K562 (cell line): Measurements from ENCODE around the gene GLIS2. TPM values are rescaled to one million over a fixed set of nuclear protein-coding genes. Genes with fewer than 3 reads are reported as not detected.

ENCODE experiments used
- ATAC-seq: fragments of 200-7000 bp; cut with Tn5 transposase; 3 replicates; pipeline ENCODE4 v1.9.1; 2020; ENCODE audit warnings: moderate library complexity
- BruUV-seq: library from RNA; stranded (reverse); fragments of 400-500 nt; replicated peaks from 2 replicates; lab custom pipeline; 2021; lab: Mats Ljungman, UMichigan
- CTCF ChIA-PET: fragments of 300-600 bp; formaldehyde crosslinking; extraction: SDS; loops from one replicate; lab custom pipeline; 2021; ENCODE audit warnings: low intra/inter-chr PET ratio; lab: Yijun Ruan, JAX
- POLR2A ChIA-PET: fragments of 300-600, 350-650 bp; sonication (Branson Sonifier 250); formaldehyde crosslinking; extraction: SDS; loops from one replicate; lab custom pipeline; 2021; ENCODE audit warnings: antibody characterized with exemption, inconsistent platforms; lab: Yijun Ruan, JAX
- DNase-seq, 4 experiments: peaks; one replicate each; pipeline versions ENCODE4 v3.0.0 to v3.0.0-alpha.2; 2011 to 2018; ENCODE audit warnings: low spot score in 3 of 4, mixed read lengths in 3 of 4; ENCODE audit errors: extremely low read depth in 1 of 4
- FAIRE-seq: peaks from 2 replicates; lab custom pipeline; 2011; peaks lifted over from hg19 to GRCh38; lab: Jason Lieb, UNC
- H2AFZ ChIP-seq: 2 replicates; pipeline ENCODE4 v1.6.0; 2011; ENCODE audit warnings: low read depth, low read length, control low read depth, inconsistent platforms
- H3K27ac ChIP-seq: fragments of 200-600 bp; 3 replicates; pipeline ENCODE4 v1.8.0; 2011; ENCODE audit warnings: low read depth, mild to moderate bottlenecking, control low read depth, inconsistent platforms, low read length, moderate library complexity, mixed read lengths; ENCODE audit errors: extremely low read depth
- H3K27me3 ChIP-seq, 2 experiments: fragments of 300-600 bp in 1 of 2; 2 replicates in 1 of 2; 3 replicates in 1 of 2; pipeline versions ENCODE4 v1.6.0 to v1.8.0; 2011; ENCODE audit warnings: inconsistent platforms in 2 of 2, low read length in 2 of 2, mild to moderate bottlenecking in 1 of 2, mixed read lengths in 1 of 2, moderate library complexity in 1 of 2; ENCODE audit not compliant: control insufficient read depth in 2 of 2, insufficient read depth in 2 of 2
- H3K36me3 ChIP-seq: fragments of 300-600 bp; 3 replicates; pipeline ENCODE4 v1.8.0; 2011; ENCODE audit warnings: mild to moderate bottlenecking, low read length, inconsistent platforms; ENCODE audit not compliant: control insufficient read depth, insufficient read depth
- H3K4me1 ChIP-seq, 2 experiments: fragments of 200-600 bp in 1 of 2; replicated peaks in 1 of 2; 2 replicates in 1 of 2; 3 replicates in 1 of 2; pipeline versions ENCODE4 v1.5.1 to v1.8.0; 2011; ENCODE audit warnings: inconsistent platforms in 2 of 2, low read length in 2 of 2, mild to moderate bottlenecking in 1 of 2, mixed read lengths in 1 of 2, moderate library complexity in 1 of 2; ENCODE audit not compliant: control insufficient read depth in 2 of 2, insufficient read depth in 2 of 2
- H3K4me2 ChIP-seq: 2 replicates; pipeline ENCODE4 v1.6.1; 2011; ENCODE audit warnings: low read length, control low read depth, inconsistent platforms, mixed read lengths; ENCODE audit not compliant: insufficient read depth
- H3K4me3 ChIP-seq: fragments of 200-600 bp; sonication (generic), shearing (Covaris generic); 2 replicates; pipeline ENCODE4 v1.5.1; 2016; ENCODE audit warnings: control low read depth, inconsistent platforms
- H3K79me2 ChIP-seq: fragments of 200-600 bp; 3 replicates; pipeline ENCODE4 v1.8.0; 2011; ENCODE audit warnings: low read length, inconsistent platforms; ENCODE audit not compliant: control insufficient read depth, insufficient read depth
- H3K9ac ChIP-seq, 2 experiments: 2 replicates each; pipeline versions ENCODE4 v1.6.0 to v1.6.1; 2011; ENCODE audit warnings: low read depth in 2 of 2, low read length in 2 of 2, control low read depth in 1 of 2, inconsistent platforms in 1 of 2, mild to moderate bottlenecking in 1 of 2, mixed read lengths in 1 of 2; ENCODE audit not compliant: insufficient read depth in 1 of 2
- H3K9me1 ChIP-seq: one replicate; pipeline ENCODE4 v1.6.0; 2011; ENCODE audit warnings: inconsistent platforms, mild to moderate bottlenecking, low read length, moderate library complexity; ENCODE audit not compliant: control insufficient read depth, insufficient read depth
- H3K9me3 ChIP-seq: replicated peaks from 2 replicates; pipeline ENCODE4 v1.5.1; 2011; ENCODE audit warnings: low read depth, low read length, inconsistent platforms; ENCODE audit not compliant: control insufficient read depth, insufficient read depth
- H4K20me1 ChIP-seq: replicated peaks from 2 replicates; pipeline ENCODE4 v1.6.1; 2011; ENCODE audit warnings: low read length, inconsistent platforms, mixed read lengths; ENCODE audit not compliant: control insufficient read depth, insufficient read depth
- DACH1 ChIP-seq: fragments of 450-650 bp; IDR thresholded peaks from 2 replicates; pipeline ENCODE4 v1.6.1; 2018; ENCODE audit not compliant: partially characterized antibody
- WGBS: fragments of 100-300 bp; shearing (Covaris generic); methylation state at CpG from one replicate; pipeline ENCODE4 v1.1.6; 2016; ENCODE audit warnings: low coverage, mixed read lengths; ENCODE audit not compliant: insufficient coverage; ENCODE audit errors: missing lambda C conversion rate; 5-methylcytosine and 5-hydroxymethylcytosine counted together
- in situ Hi-C: fragments of 300-500 bp; cut with MboI; formaldehyde crosslinking; loops from 4 replicates; pipeline ENCODE4 v1.15.0; 2018; ENCODE audit warnings: inconsistent platforms, mixed read lengths
- intact Hi-C: fragments of 100-400 bp; cut with micrococcal nuclease; formaldehyde crosslinking; loops from 2 replicates; pipeline ENCODE4 v1.14.2; 2022
- polyA plus RNA-seq, 8 experiments: library from polyadenylated mRNA; depleted of rRNA in 4 of 8; stranded (reverse) in 5 of 8; unstranded in 3 of 8; fragments of >200 nt; fragmentation: Nextera tagmentation in 2 of 8; fragmentation: Illumina TruSeq in 1 of 8; extraction: Ambion mirVana in 2 of 8; extraction: Trizol in 1 of 8; gene quantifications; 2 replicates each; pipeline versions ENCODE4 v1.2.1 to v1.2.3, GENCODE V29; 2011 to 2014; ENCODE audit warnings: inconsistent platforms in 1 of 8, missing spikeins in 1 of 8
- total RNA-seq, 7 experiments: library from RNA; depleted of rRNA in 6 of 7; stranded (reverse); fragments of >200 nt in 6 of 7; fragmentation: Illumina TruSeq in 2 of 7; extraction: Trizol in 2 of 7; gene quantifications; 2 replicates each; pipeline versions ENCODE4 v1.2.1 to v1.2.3, GENCODE V29; 2011 to 2021; ENCODE audit warnings: low replicate concordance in 1 of 7
- TF ChIP-seq, protein P1 (sequence below): fragments of 250-450 bp; sonication (Bioruptor Pico); IDR thresholded peaks from 2 replicates; pipeline ENCODE4 v1.5.0; 2021
- TF ChIP-seq, protein P2 (sequence below), 2 experiments: fragments of 250-450 bp in 1 of 2; fragments of 450-650 bp in 1 of 2; sonication (Bioruptor Pico) in 1 of 2; IDR thresholded peaks; 2 replicates each; pipeline versions ENCODE4 v1.6.1 to v1.8.0; 2016 to 2021; ENCODE audit warnings: mild to moderate bottlenecking in 2 of 2, moderate library complexity in 2 of 2, missing compliant biosample characterization in 1 of 2, missing genetic modification characterization in 1 of 2
- TF ChIP-seq, protein P3 (sequence below): fragments of 450-650 bp; formaldehyde crosslinking; IDR thresholded peaks from 2 replicates; pipeline ENCODE4 v1.4.0; 2020; ENCODE audit warnings: mild to moderate bottlenecking, moderate library complexity

GLIS2 gene
- total and polyA plus RNA-seq, 9 of the 15 experiments (the other 6 are each of a cell fraction or from before 2014, with no cell fraction given), result 0.10 to 9.0 (median 0.57) TPM

DNA sequence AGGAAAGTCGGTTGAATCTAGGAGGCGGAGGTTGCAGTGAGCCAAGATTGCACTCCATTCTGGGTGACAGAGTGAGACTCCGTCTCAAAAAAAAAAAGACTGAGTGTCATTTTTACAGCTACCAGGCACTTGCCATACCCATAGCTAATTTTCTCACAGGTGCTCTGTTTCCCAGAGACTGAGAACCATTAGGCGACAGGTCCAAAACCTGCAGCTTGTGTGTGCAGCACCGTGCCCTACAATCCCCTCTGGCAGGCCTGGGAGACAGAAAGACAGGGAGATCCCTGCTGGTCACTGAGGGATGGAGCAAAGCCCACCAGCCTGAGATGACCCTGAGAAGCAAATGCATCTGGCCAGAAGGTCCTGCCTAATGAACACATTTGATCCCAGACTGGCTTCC, 45.8 kb upstream of the GLIS2 start:
- no TSS peak for BruUV-seq
- POLR2A ChIA-PET, result no interaction called here

More for the DNA sequence above, 45.8 kb upstream of the GLIS2 start:
- H2AFZ ChIP-seq, result no peak overlapping the region
- DNase-seq (no peak), FAIRE-seq (no peak), ATAC-seq (no peak)
- CTCF ChIA-PET, result no interaction called here
- H3K9ac ChIP-seq, result peak overlapping the region; percentile 95 to 97
- H3K9me1 ChIP-seq, result no peaks in the 10 kb centered on the region
- TF ChIP-seq DACH1, result no peak
- TF ChIP-seq, protein P1, sequence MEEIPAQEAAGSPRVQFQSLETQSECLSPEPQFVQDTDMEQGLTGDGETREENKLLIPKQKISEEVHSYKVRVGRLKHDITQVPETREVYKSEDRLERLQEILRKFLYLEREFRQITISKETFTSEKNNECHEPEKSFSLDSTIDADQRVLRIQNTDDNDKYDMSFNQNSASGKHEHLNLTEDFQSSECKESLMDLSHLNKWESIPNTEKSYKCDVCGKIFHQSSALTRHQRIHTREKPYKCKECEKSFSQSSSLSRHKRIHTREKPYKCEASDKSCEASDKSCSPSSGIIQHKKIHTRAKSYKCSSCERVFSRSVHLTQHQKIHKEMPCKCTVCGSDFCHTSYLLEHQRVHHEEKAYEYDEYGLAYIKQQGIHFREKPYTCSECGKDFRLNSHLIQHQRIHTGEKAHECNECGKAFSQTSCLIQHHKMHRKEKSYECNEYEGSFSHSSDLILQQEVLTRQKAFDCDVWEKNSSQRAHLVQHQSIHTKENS, result no peak
- TF ChIP-seq, protein P2, sequence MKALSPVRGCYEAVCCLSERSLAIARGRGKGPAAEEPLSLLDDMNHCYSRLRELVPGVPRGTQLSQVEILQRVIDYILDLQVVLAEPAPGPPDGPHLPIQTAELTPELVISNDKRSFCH (CRISPR knock-in tag; IDR thresholded peaks at IDR 0.05), result no peak
- TF ChIP-seq, protein P2 (tag; IDR thresholded peaks at IDR 0.05), result no peak
- TF ChIP-seq, protein P3, sequence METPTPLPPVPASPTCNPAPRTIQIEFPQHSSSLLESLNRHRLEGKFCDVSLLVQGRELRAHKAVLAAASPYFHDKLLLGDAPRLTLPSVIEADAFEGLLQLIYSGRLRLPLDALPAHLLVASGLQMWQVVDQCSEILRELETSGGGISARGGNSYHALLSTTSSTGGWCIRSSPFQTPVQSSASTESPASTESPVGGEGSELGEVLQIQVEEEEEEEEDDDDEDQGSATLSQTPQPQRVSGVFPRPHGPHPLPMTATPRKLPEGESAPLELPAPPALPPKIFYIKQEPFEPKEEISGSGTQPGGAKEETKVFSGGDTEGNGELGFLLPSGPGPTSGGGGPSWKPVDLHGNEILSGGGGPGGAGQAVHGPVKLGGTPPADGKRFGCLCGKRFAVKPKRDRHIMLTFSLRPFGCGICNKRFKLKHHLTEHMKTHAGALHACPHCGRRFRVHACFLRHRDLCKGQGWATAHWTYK (CRISPR knock-in tag), result no peak
- 96% methylated on average over 5 of the region's 5 CpGs for WGBS
- peaks cover 71% of the 10 kb centered on the region for H3K79me2 ChIP-seq
- H3K9me3 ChIP-seq, result no peaks in the 10 kb centered on the region
- in situ Hi-C loops (loop anchor here (5.0 kb wide), 1 partner anchor 77 kb away; no protein-coding TSS in a partner anchor), intact Hi-C loops (no loop called here)
- H4K20me1 ChIP-seq, result no peaks in the 10 kb centered on the region
- H3K4me3 ChIP-seq, result no peak overlapping the region
- peak overlapping the region; percentile 85 for H3K4me2 ChIP-seq
- peaks cover 31% of the 10 kb centered on the region; the same call in 1 of the 3 replicates for H3K36me3 ChIP-seq
- H3K27ac ChIP-seq, result no peak overlapping the region; the same call in 2 of the 3 replicates
- no peaks in the 10 kb centered on the region for H3K27me3 ChIP-seq
- peaks cover 17 to 36% of the 10 kb centered on the region in 2 experiments; a peak in 4 of 5 replicates for H3K4me1 ChIP-seq
